ENCODE data around the gene UNC5B.

Gene UNC5B

GRCh38 chr10:71212318-71213126 is at the start of gene UNC5B:
Gene UNC5B, plus strand, starts transcription at chr10:71212570. Its CDS starts 416 bp downstream, at chr10:71212986.
- DNase-seq, result peak; percentile 33 to 64

- DNase-seq, result no peak
Measured at GRCh38 chr10:71173466-71173865, 38.9 kb upstream of the UNC5B start.

GRCh38 chr10:71176661-71177060 is 35.7 kb upstream of the UNC5B start:
- no peak for DNase-seq

GRCh38 chr10:71177651-71178199 is 34.6 kb upstream of the UNC5B start:
- DNase-seq, result no peak

- no peak for DNase-seq
Measured at GRCh38 chr10:71178880-71179279, 33.5 kb upstream of the UNC5B start.

GRCh38 chr10:71179382-71179781 is 33.0 kb upstream of the UNC5B start:
- no peak for DNase-seq

- no peak for DNase-seq
Measured at GRCh38 chr10:71184421-71184820, 27.9 kb upstream of the UNC5B start.

- DNase-seq, result no peak
Measured at GRCh38 chr10:71185209-71185608, 27.2 kb upstream of the UNC5B start.

- no peak for DNase-seq
Measured at GRCh38 chr10:71187197-71187596, 25.2 kb upstream of the UNC5B start.

- DNase-seq, result no peak
Measured at GRCh38 chr10:71187600-71187999, 24.8 kb upstream of the UNC5B start.

GRCh38 chr10:71188201-71188600 is 24.2 kb upstream of the UNC5B start:
- DNase-seq, result no peak

- no peak for DNase-seq
Measured at GRCh38 chr10:71191019-71191418, 21.4 kb upstream of the UNC5B start.

GRCh38 chr10:71191551-71192076 is 20.8 kb upstream of the UNC5B start:
- no peak for DNase-seq

GRCh38 chr10:71193516-71193915 is 18.9 kb upstream of the UNC5B start:
- DNase-seq, result no peak

- no peak for DNase-seq
Measured at GRCh38 chr10:71197955-71198354, 14.4 kb upstream of the UNC5B start.

GRCh38 chr10:71201849-71202248 is 10.5 kb upstream of the UNC5B start:
- DNase-seq, result no peak

- no peak for DNase-seq
Measured at GRCh38 chr10:71202314-71202713, 10.1 kb upstream of the UNC5B start.

GRCh38 chr10:71203124-71203523 is 9.2 kb upstream of the UNC5B start:
- no peak for DNase-seq

- no peak for DNase-seq
Measured at GRCh38 chr10:71203716-71204115, 8.7 kb upstream of the UNC5B start.

GRCh38 chr10:71204746-71205145 is 7.6 kb upstream of the UNC5B start:
- no peak for DNase-seq

- DNase-seq, result no peak
Measured at GRCh38 chr10:71205468-71205867, 6.9 kb upstream of the UNC5B start.

GRCh38 chr10:71206911-71207310 is 5.5 kb upstream of the UNC5B start:
- no peak for DNase-seq

GRCh38 chr10:71207578-71207977 is 4.8 kb upstream of the UNC5B start:
- no peak for DNase-seq

- DNase-seq, result no peak
Measured at GRCh38 chr10:71209352-71209715, 3.0 kb upstream of the UNC5B start.
